ENCODE results near the gene MUS81.
A peak's percentile ranks its signal among the peaks of the same experiment; 100 is the strongest.

MUS81 gene

DNA sequence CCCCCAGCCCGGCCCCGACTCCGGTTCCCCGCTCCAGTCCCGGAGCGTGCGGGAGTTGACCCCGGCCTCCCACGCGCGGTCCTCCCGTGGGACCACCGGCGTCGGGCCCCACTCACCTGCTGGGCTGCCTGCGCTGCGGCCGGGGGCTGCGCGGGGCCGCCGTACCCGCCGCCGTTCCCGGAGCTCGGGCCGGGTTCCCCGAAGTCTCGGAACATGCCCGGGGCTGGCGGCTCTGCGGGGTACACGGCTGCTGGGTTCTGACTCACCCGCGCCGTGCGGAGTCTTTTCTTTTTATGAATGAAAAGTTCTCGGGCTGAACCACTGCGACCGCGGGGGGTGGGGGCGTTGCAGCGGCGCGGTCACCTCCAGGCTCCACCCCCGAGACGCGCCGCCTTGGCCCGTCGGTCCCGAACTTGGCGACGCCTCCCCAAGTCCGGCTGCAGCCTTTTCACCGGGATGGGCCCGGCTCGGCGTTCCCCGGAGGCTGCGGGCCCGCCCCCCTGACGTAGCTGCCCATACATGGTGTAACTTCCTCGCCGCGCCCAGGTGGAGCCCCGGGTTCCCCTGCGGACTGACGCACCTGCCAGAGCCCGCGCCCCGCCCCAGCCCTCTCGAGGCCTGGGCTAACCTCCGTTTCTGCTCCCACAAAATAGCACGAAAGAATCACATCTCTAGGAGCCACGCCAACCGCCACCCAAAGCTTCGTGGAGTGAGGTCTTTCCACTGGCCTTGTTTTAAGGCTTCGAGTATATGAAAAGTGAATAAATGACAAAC lies 40.1 kb downstream of the MUS81 start, which contains the start of gene FOSL1:
TSS of gene FOSL1 (minus strand) at position 264 of the 774 bp plus-strand sequence. CDS start at position 215, 49 bp downstream.
- no peak within 1 kb of the TSS; the same call in 1 of the 2 replicates for H3K27ac ChIP-seq
- TF ChIP-seq ZFX (IDR thresholded peaks at IDR 0.05) = no peak
- TF ChIP-seq, protein P1, sequence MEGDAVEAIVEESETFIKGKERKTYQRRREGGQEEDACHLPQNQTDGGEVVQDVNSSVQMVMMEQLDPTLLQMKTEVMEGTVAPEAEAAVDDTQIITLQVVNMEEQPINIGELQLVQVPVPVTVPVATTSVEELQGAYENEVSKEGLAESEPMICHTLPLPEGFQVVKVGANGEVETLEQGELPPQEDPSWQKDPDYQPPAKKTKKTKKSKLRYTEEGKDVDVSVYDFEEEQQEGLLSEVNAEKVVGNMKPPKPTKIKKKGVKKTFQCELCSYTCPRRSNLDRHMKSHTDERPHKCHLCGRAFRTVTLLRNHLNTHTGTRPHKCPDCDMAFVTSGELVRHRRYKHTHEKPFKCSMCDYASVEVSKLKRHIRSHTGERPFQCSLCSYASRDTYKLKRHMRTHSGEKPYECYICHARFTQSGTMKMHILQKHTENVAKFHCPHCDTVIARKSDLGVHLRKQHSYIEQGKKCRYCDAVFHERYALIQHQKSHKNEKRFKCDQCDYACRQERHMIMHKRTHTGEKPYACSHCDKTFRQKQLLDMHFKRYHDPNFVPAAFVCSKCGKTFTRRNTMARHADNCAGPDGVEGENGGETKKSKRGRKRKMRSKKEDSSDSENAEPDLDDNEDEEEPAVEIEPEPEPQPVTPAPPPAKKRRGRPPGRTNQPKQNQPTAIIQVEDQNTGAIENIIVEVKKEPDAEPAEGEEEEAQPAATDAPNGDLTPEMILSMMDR (conservative IDR thresholded peaks at IDR 0.05) = no peak

DNA sequence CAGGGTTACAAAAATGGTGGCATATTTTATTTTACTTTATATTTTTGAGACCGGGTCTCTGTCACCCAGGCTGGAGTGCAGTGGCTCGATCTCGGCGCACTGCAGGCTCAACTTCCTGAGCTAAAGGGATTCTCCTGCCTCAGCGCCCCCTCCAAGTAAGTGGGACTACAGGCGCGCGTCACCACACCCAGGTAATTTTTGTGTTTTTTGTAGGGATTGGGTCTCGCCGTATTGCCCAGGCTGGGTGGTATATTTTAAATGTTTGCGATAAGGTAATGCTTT lies 40.6 kb downstream of the MUS81 start:
- TF ChIP-seq ZFX (IDR thresholded peaks at IDR 0.05) = no peak
- TF ChIP-seq, protein P1 (conservative IDR thresholded peaks at IDR 0.05) = no peak
- H3K27ac ChIP-seq = no peak overlapping the region

- TF ChIP-seq ZFX (IDR thresholded peaks at IDR 0.05) = no peak
- TF ChIP-seq, protein P1 (conservative IDR thresholded peaks at IDR 0.05) = no peak
- no peak overlapping the region for H3K27ac ChIP-seq
These were observed 42.8 kb downstream of the MUS81 start for GRCh38 chr11:65903068-65903481.

DNA sequence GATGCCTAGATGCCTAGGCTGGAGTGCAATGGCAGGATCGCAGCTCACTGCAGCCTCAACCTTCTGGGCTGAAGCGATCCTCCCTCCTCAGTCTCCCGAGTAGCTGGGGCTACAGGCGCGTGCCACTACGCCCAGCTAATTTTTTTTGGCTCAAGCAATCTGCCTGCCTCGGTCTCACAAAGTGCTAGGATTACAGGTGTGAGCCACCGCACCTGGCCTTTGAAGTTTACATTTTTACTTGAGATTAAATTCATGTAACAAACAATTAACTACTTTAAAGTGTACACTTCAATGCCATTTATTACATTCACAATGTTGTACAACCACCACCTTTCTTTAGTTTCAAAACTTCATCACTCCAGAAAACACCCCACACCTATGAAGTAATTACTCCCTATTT lies 43.5 kb downstream of the MUS81 start:
- TF ChIP-seq ZFX (IDR thresholded peaks at IDR 0.05) = no peak
- TF ChIP-seq, protein P1 (conservative IDR thresholded peaks at IDR 0.05) = no peak
- H3K27ac ChIP-seq = no peak overlapping the region

- no peak overlapping the region for H3K27ac ChIP-seq
- TF ChIP-seq ZFX (IDR thresholded peaks at IDR 0.05) = no peak
- TF ChIP-seq, protein P1 (conservative IDR thresholded peaks at IDR 0.05) = no peak
These were observed 46.4 kb downstream of the MUS81 start for GRCh38 chr11:65906602-65907001.

- no peak overlapping the region for H3K27ac ChIP-seq
- TF ChIP-seq, protein P1 (conservative IDR thresholded peaks at IDR 0.05) = no peak
- no peak for TF ChIP-seq ZFX (IDR thresholded peaks at IDR 0.05)
These were observed 47.6 kb downstream of the MUS81 start for GRCh38 chr11:65907878-65908277.

- no peak for TF ChIP-seq ZFX (IDR thresholded peaks at IDR 0.05)
- TF ChIP-seq, protein P1 (conservative IDR thresholded peaks at IDR 0.05) = no peak; the same call in 1 of the 2 replicates
- H3K27ac ChIP-seq = peak overlapping the region; percentile 7
These were observed 51.7 kb downstream of the MUS81 start for GRCh38 chr11:65911682-65912568.
